HCT116 (cell line): ENCODE results near the gene MISP3. TPM values are rescaled to one million over a fixed set of nuclear protein-coding genes. Genes with fewer than 3 reads are reported as not detected.

Experiments
- ATAC-seq: fragments of 200-7000 bp; cut with Tn5 transposase; 2 replicates; pipeline ENCODE4 v1.9.1; 2020; ENCODE audit warnings: mild to moderate bottlenecking, moderate library complexity
- BruUV-seq: library from RNA; stranded (reverse); fragments of 400-500 nt; replicated peaks from 2 replicates; lab custom pipeline; 2021; lab: Mats Ljungman, UMichigan
- CTCF ChIA-PET: fragments of 300-600 bp; sonication (Branson Sonifier 250); formaldehyde crosslinking; loops from one replicate; lab custom pipeline; 2021; ENCODE audit warnings: antibody characterized with exemption; lab: Charles Lee
- POLR2A ChIA-PET: fragments of 300-600, 350-600 bp; sonication (Branson Sonifier 250); formaldehyde crosslinking; loops from one replicate; lab custom pipeline; 2021; ENCODE audit warnings: antibody characterized with exemption; lab: Charles Lee
- RAD21 ChIA-PET, 2 experiments: fragments of 300-600 bp; sonication (Branson Sonifier 250); formaldehyde crosslinking; loops; one replicate each; lab custom pipeline; 2023; ENCODE audit warnings: low total read pairs in 2 of 2; ENCODE audit not compliant: uncharacterized antibody in 2 of 2, unreplicated experiment in 2 of 2, low non-redundant PET in 1 of 2; lab: Charles Lee
- DNase-seq: peaks from one replicate; pipeline ENCODE4 v3.0.0-alpha.2; 2010; ENCODE audit warnings: low read depth, low spot score
- H2AFZ ChIP-seq: fragments of 200-600 bp; shearing (Covaris generic), sonication (generic); 2 replicates; pipeline ENCODE4 v1.6.1; 2017; ENCODE audit warnings: low read depth, mixed run types, mixed read lengths, antibody characterized with exemption, low read length; ENCODE audit not compliant: poor library complexity, severe bottlenecking
- H3K27ac ChIP-seq: 2 replicates; pipeline ENCODE4 v1.5.1; 2012; ENCODE audit warnings: low read depth, low read length
- H3K27me3 ChIP-seq: fragments of 200-600 bp; sonication (generic); 2 replicates; pipeline ENCODE4 v1.6.1; 2016; ENCODE audit warnings: mixed run types, low read length, mixed read lengths; ENCODE audit not compliant: insufficient read depth
- H3K36me3 ChIP-seq, 2 experiments: fragments of 200-500 bp in 1 of 2; fragments of 200-600 bp in 1 of 2; sonication (Bioruptor generic) in 1 of 2; sonication (generic) in 1 of 2; 2 replicates each; pipeline versions ENCODE4 v1.5.1 to v1.6.1; 2014 to 2016; ENCODE audit warnings: low read length in 2 of 2, inconsistent platforms in 1 of 2, mixed read lengths in 1 of 2, mixed run types in 1 of 2; ENCODE audit not compliant: insufficient read depth in 2 of 2, control insufficient read depth in 1 of 2
- H3K4me1 ChIP-seq, 2 experiments: fragments of 200-600 bp in 1 of 2; sonication (generic) in 1 of 2; 2 replicates each; pipeline versions ENCODE4 v1.5.1 to v1.6.1; 2012 to 2017; ENCODE audit warnings: low read length in 2 of 2, inconsistent platforms in 1 of 2, mild to moderate bottlenecking in 1 of 2, mixed read lengths in 1 of 2, mixed run types in 1 of 2, moderate library complexity in 1 of 2; ENCODE audit not compliant: insufficient read depth in 2 of 2, control insufficient read depth in 1 of 2
- H3K4me2 ChIP-seq: fragments of 200-600 bp; sonication (generic); 2 replicates; pipeline ENCODE4 v1.6.1; 2017; ENCODE audit warnings: mixed run types, low read length, mixed read lengths
- H3K4me3 ChIP-seq, 2 experiments: fragments of 200-600 bp in 1 of 2; sonication (generic) in 1 of 2; replicated peaks in 1 of 2; 2 replicates each; pipeline ENCODE4 v1.5.1; 2011 to 2016; ENCODE audit warnings: low read length in 2 of 2, control low read depth in 1 of 2, low read depth in 1 of 2, mild to moderate bottlenecking in 1 of 2, mixed read lengths in 1 of 2, mixed run types in 1 of 2
- H3K79me2 ChIP-seq: fragments of 200-600 bp; sonication (generic); 2 replicates; pipeline ENCODE4 v1.6.1; 2017; ENCODE audit warnings: mild to moderate bottlenecking, mixed run types, low read length, moderate library complexity, mixed read lengths; ENCODE audit not compliant: insufficient read depth
- H3K9ac ChIP-seq: fragments of 200-600 bp; sonication (generic); 2 replicates; pipeline ENCODE4 v1.6.1; 2016; ENCODE audit warnings: low read length, mixed read lengths
- H3K9me2 ChIP-seq: fragments of 200-600 bp; sonication (generic), shearing (Covaris generic); 2 replicates; pipeline ENCODE4 v1.6.1; 2017; ENCODE audit warnings: mixed run types, mild to moderate bottlenecking, moderate library complexity; ENCODE audit not compliant: insufficient read depth
- H3K9me3 ChIP-seq, 2 experiments: fragments of 200-500 bp in 1 of 2; fragments of 200-600 bp in 1 of 2; sonication (Bioruptor generic) in 1 of 2; sonication (generic) in 1 of 2; 2 replicates each; pipeline ENCODE4 v1.6.1; 2014 to 2017; ENCODE audit warnings: low read length in 2 of 2, mixed read lengths in 2 of 2, inconsistent platforms in 1 of 2, low read depth in 1 of 2, mild to moderate bottlenecking in 1 of 2, mixed run types in 1 of 2, moderate library complexity in 1 of 2; ENCODE audit not compliant: control insufficient read depth in 1 of 2, insufficient read depth in 1 of 2
- H4K20me1 ChIP-seq: fragments of 200-600 bp; sonication (generic), shearing (Covaris generic); 2 replicates; pipeline ENCODE4 v1.6.1; 2017; ENCODE audit warnings: mixed run types, mild to moderate bottlenecking, moderate library complexity; ENCODE audit not compliant: insufficient read depth
- ATF3 ChIP-seq: IDR thresholded peaks from 2 replicates; pipeline ENCODE4 v1.6.1; 2012
- CEBPB ChIP-seq: IDR thresholded peaks from 2 replicates; pipeline ENCODE4 v1.6.1; 2012; ENCODE audit warnings: low read depth
- EGR1 ChIP-seq: IDR thresholded peaks from 2 replicates; pipeline ENCODE4 v1.6.1; 2012; ENCODE audit warnings: low read depth
- FOSL1 ChIP-seq: IDR thresholded peaks from 2 replicates; pipeline ENCODE4 v1.6.1; 2012; ENCODE audit warnings: low read depth
- JUND ChIP-seq: IDR thresholded peaks from 2 replicates; pipeline ENCODE4 v1.6.1; 2012
- MAX ChIP-seq: IDR thresholded peaks from 2 replicates; pipeline ENCODE4 v1.6.1; 2012
- POLR2A ChIP-seq: IDR thresholded peaks from 2 replicates; pipeline ENCODE4 v1.7.0; 2011; ENCODE audit warnings: borderline replicate concordance; ENCODE audit not compliant: insufficient read depth, insufficient read length; ENCODE audit errors: extremely low read depth
- REST ChIP-seq: IDR thresholded peaks from 2 replicates; pipeline ENCODE4 v1.6.1; 2012; ENCODE audit warnings: low read depth
- TCF7L2 ChIP-seq: IDR thresholded peaks from 2 replicates; pipeline ENCODE4 v1.7.0; 2011; ENCODE audit warnings: borderline replicate concordance, inconsistent platforms; ENCODE audit not compliant: insufficient read depth, insufficient read length; ENCODE audit errors: extremely low read depth
- YY1 ChIP-seq: IDR thresholded peaks from 2 replicates; pipeline ENCODE4 v1.6.1; 2011; ENCODE audit warnings: low read length, low read depth, moderate library complexity, mild to moderate bottlenecking; ENCODE audit not compliant: insufficient replicate concordance; ENCODE audit errors: extremely low read depth
- ZFX ChIP-seq: fragments of 450-650 bp; IDR thresholded peaks from 2 replicates; pipeline ENCODE4 v1.6.1; 2017
- intact Hi-C: fragments of 100-400 bp; cut with micrococcal nuclease; formaldehyde crosslinking; loops from 2 replicates; pipeline ENCODE4 v1.10.0; 2022
- total RNA-seq: library from RNA; stranded (reverse); gene quantifications from one replicate; pipeline ENCODE4 v1.2.1, GENCODE V29; 2021; ENCODE audit not compliant: unreplicated experiment

MISP3 gene
- total RNA-seq, 1 experiment from 2014 or later = 5.2 TPM

GRCh38 chr19:14088634-14089411 is 16.2 kb downstream of the MISP3 start:
- peaks cover 12 to 19% of the 10 kb centered on the region in 2 experiments for H3K4me1 ChIP-seq
- H3K9me3 ChIP-seq = peaks cover 3 to 7% of the 10 kb centered on the region in 2 experiments; a peak in 1 of 4 replicates
- POLR2A ChIA-PET = interaction anchor here (1.8 kb wide), 1 partner anchor 8 kb away, joined by 4 read pairs; no protein-coding TSS in a partner anchor
- H3K79me2 ChIP-seq = no peaks in the 10 kb centered on the region
- TF ChIP-seq FOSL1 (no peak), EGR1 (no peak), REST (no peak), ZFX (no peak), ATF3 (no peak), YY1 (no peak), CEBPB (no peak), JUND (no peak), TCF7L2 (no peak), MAX (no peak), POLR2A (no peak)
- RAD21 ChIA-PET = no interaction called here
- peak overlapping the region; percentile 78; the same call in 1 of the 2 replicates for H3K27ac ChIP-seq
- no peaks in the 10 kb centered on the region for H3K9me2 ChIP-seq
- H3K4me2 ChIP-seq = peak overlapping the region; percentile 82
- TSS peak; percentile 30 for BruUV-seq
- peak overlapping the region; percentile 45 to 58 for H3K4me3 ChIP-seq
- ATAC-seq (no peak), DNase-seq (no peak)
- peaks cover 0 to 3% of the 10 kb centered on the region in 2 experiments; a peak in 1 of 4 replicates for H3K36me3 ChIP-seq
- CTCF ChIA-PET = interaction anchor here (1.4 kb wide), 1 partner anchor 17 kb away, joined by 3 read pairs; the partner anchor contains the start of gene MISP3
- intact Hi-C loops = no loop called here
- peak overlapping the region; percentile 53; the same call in 1 of the 2 replicates for H3K9ac ChIP-seq
- no peaks in the 10 kb centered on the region for H3K27me3 ChIP-seq
- H4K20me1 ChIP-seq = no peaks in the 10 kb centered on the region
- H2AFZ ChIP-seq = no peak overlapping the region
